Prostate gland (tissue), 2 donors: ENCODE results near the gene MYBPC3. TPM values are rescaled to one million over a fixed set of nuclear protein-coding genes. Genes with fewer than 3 reads are reported as not detected.

Experiments
- DNase-seq: peaks from one replicate; pipeline ENCODE4 v3.0.0-alpha.2; 2019; ENCODE audit warnings: low spot score
- H3K27ac ChIP-seq, 2 donors: fragments of 200-600 bp; sonication (generic); 2 replicates each; pipeline ENCODE4 v1.5.1; 2017 to 2019
- H3K27me3 ChIP-seq: fragments of 200-600 bp; sonication (generic); replicated peaks from 2 replicates; pipeline ENCODE4 v1.5.1; 2019; ENCODE audit not compliant: insufficient read depth
- H3K36me3 ChIP-seq, 2 donors: fragments of 200-600 bp; sonication (generic); 1 replicate in 1 of 2; 2 replicates in 1 of 2; pipeline versions ENCODE4 v1.5.1 to v1.8.1; 2017 to 2019
- H3K4me1 ChIP-seq: fragments of 200-600 bp; sonication (generic); replicated peaks from 2 replicates; pipeline ENCODE4 v1.5.1; 2019
- H3K4me3 ChIP-seq, 2 donors: fragments of 200-600 bp; sonication (generic); 2 replicates each; pipeline ENCODE4 v1.5.1; 2017 to 2019
- H3K9me3 ChIP-seq: fragments of 200-600 bp; sonication (generic); 2 replicates; pipeline ENCODE4 v1.5.1; 2017
- POLR2A ChIP-seq: fragments of 450-650 bp; IDR thresholded peaks from one replicate; pipeline ENCODE4 v1.6.1; 2016; ENCODE audit warnings: antibody characterized with exemption, mild to moderate bottlenecking
- POLR2AphosphoS5 ChIP-seq: sonication (generic); formaldehyde crosslinking; IDR thresholded peaks from one replicate; pipeline ENCODE4 v1.6.1; 2017; ENCODE audit warnings: antibody characterized with exemption
- WGBS: methylation state at CpG from one replicate; pipeline ENCODE4 v1.1.5; 2018; 5-methylcytosine and 5-hydroxymethylcytosine counted together
- intact Hi-C: fragments of 100-400 bp; cut with DNase I; formaldehyde crosslinking; loops from one replicate; pipeline ENCODE4 v1.14.2; 2022
- total RNA-seq, 2 donors: library from RNA; depleted of rRNA; stranded (reverse); fragments of >200 nt; gene quantifications; one replicate each; pipeline ENCODE4 v1.1.0, GENCODE V29; 2016
- TF ChIP-seq, protein P1 (sequence below), 4 experiments: fragments of 200-600 bp in 2 of 4; fragments of 450-650 bp in 2 of 4; sonication (generic) in 2 of 4; IDR thresholded peaks; 1 replicate in 3 of 4; 2 replicates in 1 of 4; pipeline ENCODE4 v1.5.1; 2016 to 2019; ENCODE audit warnings: antibody characterized with exemption in 4 of 4, mild to moderate bottlenecking in 2 of 4, moderate library complexity in 2 of 4

The MYBPC3 gene
- total RNA-seq, 2 donors from 2014 or later, result 0.91 TPM; not detected in 1

GRCh38 chr11:47372422-47372821 is 19.9 kb upstream of the MYBPC3 start:
- TF ChIP-seq POLR2A (no peak), POLR2AphosphoS5 (no peak)
- TF ChIP-seq, protein P1, sequence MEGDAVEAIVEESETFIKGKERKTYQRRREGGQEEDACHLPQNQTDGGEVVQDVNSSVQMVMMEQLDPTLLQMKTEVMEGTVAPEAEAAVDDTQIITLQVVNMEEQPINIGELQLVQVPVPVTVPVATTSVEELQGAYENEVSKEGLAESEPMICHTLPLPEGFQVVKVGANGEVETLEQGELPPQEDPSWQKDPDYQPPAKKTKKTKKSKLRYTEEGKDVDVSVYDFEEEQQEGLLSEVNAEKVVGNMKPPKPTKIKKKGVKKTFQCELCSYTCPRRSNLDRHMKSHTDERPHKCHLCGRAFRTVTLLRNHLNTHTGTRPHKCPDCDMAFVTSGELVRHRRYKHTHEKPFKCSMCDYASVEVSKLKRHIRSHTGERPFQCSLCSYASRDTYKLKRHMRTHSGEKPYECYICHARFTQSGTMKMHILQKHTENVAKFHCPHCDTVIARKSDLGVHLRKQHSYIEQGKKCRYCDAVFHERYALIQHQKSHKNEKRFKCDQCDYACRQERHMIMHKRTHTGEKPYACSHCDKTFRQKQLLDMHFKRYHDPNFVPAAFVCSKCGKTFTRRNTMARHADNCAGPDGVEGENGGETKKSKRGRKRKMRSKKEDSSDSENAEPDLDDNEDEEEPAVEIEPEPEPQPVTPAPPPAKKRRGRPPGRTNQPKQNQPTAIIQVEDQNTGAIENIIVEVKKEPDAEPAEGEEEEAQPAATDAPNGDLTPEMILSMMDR (IDR thresholded peaks at IDR 0.05), result no peak
- Histone ChIP-seq H3K27ac (no peak overlapping the region), H3K36me3 (no peaks in the 10 kb centered on the region), H3K4me3 (no peak overlapping the region), H3K27me3 (no peaks in the 10 kb centered on the region), H3K4me1 (no peaks in the 10 kb centered on the region), H3K9me3 (no peaks in the 10 kb centered on the region)
- 72% methylated on average over 7 of the region's 7 CpGs for WGBS
- no peak for DNase-seq
- intact Hi-C loops, result loop anchor here (5.0 to 10.0 kb wide), 3 partner anchors 35 to 482 kb away; partner anchors contain the start of gene SLC39A13

GRCh38 chr11:47369676-47370075 is 17.2 kb upstream of the MYBPC3 start:
- TF ChIP-seq POLR2AphosphoS5, result no peak
- TF ChIP-seq POLR2A, result no peak
- TF ChIP-seq, protein P1 (IDR thresholded peaks at IDR 0.05), result no peak
- H3K27ac ChIP-seq, result no peak overlapping the region
- H3K27me3 ChIP-seq, result no peaks in the 10 kb centered on the region
- no peak overlapping the region for H3K4me3 ChIP-seq
- intact Hi-C loops, result loop anchor here (5.0 to 10.0 kb wide), 3 partner anchors 38 to 485 kb away; partner anchors contain the start of gene SLC39A13
- H3K4me1 ChIP-seq, result no peaks in the 10 kb centered on the region
- 53% methylated on average over 3 of the region's 3 CpGs for WGBS
- H3K9me3 ChIP-seq, result no peaks in the 10 kb centered on the region
- H3K36me3 ChIP-seq, result no peaks in the 10 kb centered on the region
- no peak for DNase-seq

DNA sequence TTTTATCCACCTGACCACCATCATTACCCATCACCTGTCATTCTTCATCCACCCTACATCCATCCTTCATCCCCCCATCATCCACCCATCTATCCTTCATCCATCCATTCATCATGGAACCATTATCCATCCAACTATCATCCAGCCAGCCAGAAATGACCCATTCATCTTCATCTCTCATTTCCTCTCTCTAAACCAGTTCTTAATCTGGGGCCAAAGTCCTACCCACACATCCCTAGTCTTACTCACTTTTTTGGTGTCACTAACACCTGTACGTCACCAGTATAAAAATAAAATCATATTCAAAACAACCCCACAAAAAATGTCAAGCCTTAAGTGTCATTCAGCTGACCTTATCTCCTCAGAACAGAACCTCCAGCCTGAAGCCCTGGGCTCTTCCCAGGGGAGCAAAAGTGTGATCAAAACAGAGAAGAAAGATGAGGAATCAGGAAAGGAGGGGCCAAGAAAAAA is 13.6 kb upstream of the MYBPC3 start:
- no peak for DNase-seq
- H3K36me3 ChIP-seq, result no peaks in the 10 kb centered on the region
- TF ChIP-seq, protein P1 (IDR thresholded peaks at IDR 0.05), result no peak
- TF ChIP-seq POLR2AphosphoS5, result no peak
- no peak for TF ChIP-seq POLR2A
- no peaks in the 10 kb centered on the region for H3K4me1 ChIP-seq
- H3K27ac ChIP-seq, result no peak overlapping the region
- intact Hi-C loops, result no loop called here
- no peaks in the 10 kb centered on the region for H3K27me3 ChIP-seq
- no peak overlapping the region for H3K4me3 ChIP-seq
- H3K9me3 ChIP-seq, result no peaks in the 10 kb centered on the region
- 95% methylated on average over 1 of the region's 1 CpG for WGBS

DNA sequence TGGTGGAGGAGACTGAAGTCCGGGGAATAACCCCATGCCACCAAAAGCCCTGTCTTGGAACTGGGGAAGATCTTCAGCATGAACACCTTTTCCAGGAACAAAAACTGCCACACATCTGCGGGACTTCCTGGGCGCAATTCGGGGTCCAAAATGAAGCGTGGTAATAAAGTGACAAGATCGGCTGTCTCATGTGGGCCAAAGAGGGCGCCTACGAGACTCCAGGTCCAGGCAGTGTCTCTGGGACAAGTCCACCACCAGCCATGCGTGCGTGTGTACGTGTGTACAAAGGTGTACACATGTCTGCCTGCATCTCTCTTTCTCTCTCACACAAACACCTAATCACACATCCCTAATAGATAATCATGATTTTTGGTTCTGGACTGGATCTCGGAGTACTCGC is 8.9 kb upstream of the MYBPC3 start:
- Histone ChIP-seq H3K4me1 (no peaks in the 10 kb centered on the region), H3K4me3 (no peak overlapping the region), H3K36me3 (no peaks in the 10 kb centered on the region), H3K27ac (no peak overlapping the region), H3K27me3 (no peaks in the 10 kb centered on the region), H3K9me3 (no peaks in the 10 kb centered on the region)
- 77% methylated on average over 13 of the region's 13 CpGs for WGBS
- DNase-seq, result no peak
- intact Hi-C loops, result no loop called here
- TF ChIP-seq, protein P1 (IDR thresholded peaks at IDR 0.05), result no peak
- no peak for TF ChIP-seq POLR2A
- TF ChIP-seq POLR2AphosphoS5, result no peak

GRCh38 chr11:47360341-47360740 is 7.8 kb upstream of the MYBPC3 start:
- intact Hi-C loops, result no loop called here
- H3K27me3 ChIP-seq, result no peaks in the 10 kb centered on the region
- H3K36me3 ChIP-seq, result no peaks in the 10 kb centered on the region
- no peak overlapping the region for H3K4me3 ChIP-seq
- DNase-seq, result no peak
- H3K9me3 ChIP-seq, result no peaks in the 10 kb centered on the region
- WGBS, result 90% methylated on average over 15 of the region's 15 CpGs
- H3K27ac ChIP-seq, result no peak overlapping the region
- H3K4me1 ChIP-seq, result no peaks in the 10 kb centered on the region
- TF ChIP-seq POLR2A (no peak), POLR2AphosphoS5 (no peak)
- TF ChIP-seq, protein P1 (IDR thresholded peaks at IDR 0.05), result no peak
